GM23248 (cell line): ENCODE data around the gene PADI4.

Experiments used
- EZH2 ChIP-seq: fragments of 200-600 bp; sonication (generic); IDR thresholded peaks from 2 replicates; pipeline ENCODE4 v1.6.1; 2018; ENCODE audit warnings: antibody characterized with exemption, mild to moderate bottlenecking; ENCODE audit not compliant: insufficient read depth, poor library complexity, severe bottlenecking
- EZH2phosphoT487 ChIP-seq: fragments of 200-600 bp; sonication (generic); IDR thresholded peaks from 2 replicates; pipeline ENCODE4 v1.6.1; 2018; ENCODE audit warnings: antibody characterized with exemption, moderate library complexity, mild to moderate bottlenecking, low read depth; ENCODE audit not compliant: insufficient read depth

DNA sequence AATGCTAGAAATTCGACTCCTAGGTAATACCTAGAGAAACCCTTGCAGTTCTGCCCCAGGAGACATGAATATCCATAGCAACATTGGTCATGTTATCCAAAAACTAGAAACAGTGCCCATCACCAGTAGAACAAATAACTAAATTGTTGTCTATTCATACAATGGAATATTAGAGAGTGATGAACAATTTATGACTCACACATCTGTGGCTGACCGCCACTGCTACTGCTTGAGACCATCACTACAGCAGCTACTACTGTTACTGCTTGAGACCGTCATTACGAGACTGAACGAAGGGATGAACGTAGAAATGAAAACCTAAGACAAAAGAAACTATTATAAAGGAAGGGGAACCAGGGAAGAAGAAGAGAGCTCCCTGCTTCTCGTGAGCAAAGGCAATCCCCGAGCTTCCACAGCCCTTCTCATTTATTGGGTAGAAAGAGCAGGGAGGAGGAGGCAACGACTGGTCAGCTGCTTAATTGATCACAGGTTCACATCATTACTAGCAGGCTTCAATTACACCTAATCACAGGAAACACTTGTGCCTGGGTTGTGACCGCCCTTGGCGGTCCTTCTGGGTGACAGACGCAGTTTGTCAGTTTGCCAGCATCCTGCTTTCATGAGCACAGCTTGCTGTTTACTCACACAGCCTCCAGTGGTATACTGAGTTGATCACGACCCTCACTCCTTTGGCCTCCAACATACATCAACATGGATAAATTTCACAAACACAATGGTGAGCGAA is 14.1 kb upstream of the PADI4 start:
- TF ChIP-seq EZH2 (no peak), EZH2phosphoT487 (no peak)
